ENCODE results near the gene LIN37. TPM values are rescaled to one million over a fixed set of nuclear protein-coding genes. Genes with fewer than 3 reads are reported as not detected.

The LIN37 gene
- total and polyA plus RNA-seq, 2 of the 13 experiments (the other 11 are each of a cell fraction or from before 2014, with no cell fraction given): 6.3 to 8.7 TPM

DNA sequence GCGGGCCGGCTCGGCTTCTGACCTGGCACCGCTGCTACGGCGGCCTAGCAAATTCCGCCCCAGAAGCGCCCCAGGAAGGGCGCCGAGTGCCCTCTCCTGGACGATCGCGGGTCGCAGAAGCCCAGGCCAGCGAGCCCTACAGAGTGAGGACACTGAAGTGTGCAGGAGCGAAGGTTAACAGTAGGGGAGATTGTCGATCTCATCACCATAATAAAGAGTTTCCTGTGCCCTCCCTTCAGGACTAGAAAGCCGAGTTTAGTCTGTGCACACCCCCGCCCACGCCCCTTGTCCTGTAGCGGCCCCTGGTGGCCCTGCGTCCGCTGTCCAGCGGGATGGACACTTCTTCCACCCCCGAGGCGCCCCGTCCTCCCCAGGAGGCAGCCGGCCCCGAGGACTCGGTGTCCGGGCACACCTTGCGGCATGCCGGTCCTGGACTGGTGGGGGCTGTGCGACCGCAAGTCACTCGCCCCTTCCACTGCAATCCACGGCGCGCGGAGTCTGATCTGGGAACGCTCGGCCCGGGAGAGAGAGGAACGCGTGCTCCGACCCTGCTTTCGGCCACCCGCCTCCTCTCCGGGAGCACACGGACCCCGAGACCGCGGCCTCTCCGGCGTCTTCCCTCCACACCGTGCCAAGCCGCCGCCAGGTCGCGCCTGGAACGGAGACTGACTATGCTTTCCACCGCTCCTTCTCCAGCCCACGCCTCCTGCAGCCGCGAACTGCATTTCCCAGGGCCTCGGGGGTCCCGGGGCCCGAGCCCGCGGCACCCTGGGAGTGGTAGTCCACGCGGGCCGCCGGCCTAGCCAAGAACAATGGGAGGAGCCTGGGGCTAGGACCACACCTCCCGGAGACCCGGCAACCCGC lies 31.3 kb upstream of the LIN37 start (continued):
- TF ChIP-seq NR2F6 (IDR thresholded peaks at IDR 0.05): peak; percentile 31; the same call in 1 of the 2 replicates
- peak; percentile 27; the same call in 1 of the 2 replicates for TF ChIP-seq NR2F6 (CRISPR knock-in tag; IDR thresholded peaks at IDR 0.05)
- no peak for TF ChIP-seq TSC22D2 (CRISPR knock-in tag; IDR thresholded peaks at IDR 0.05; ENCODE audit: borderline replicate concordance)
- TF ChIP-seq KLF15 (CRISPR knock-in tag; IDR thresholded peaks at IDR 0.05; ENCODE audit: borderline replicate concordance): no peak
- no peak for TF ChIP-seq ZNF33B (CRISPR knock-in tag; IDR thresholded peaks at IDR 0.05)
- TF ChIP-seq SNAPC2 (CRISPR knock-in tag; IDR thresholded peaks at IDR 0.05): no peak; the same call in 1 of the 2 replicates
- peak; percentile 38; the same call in 1 of the 2 replicates for TF ChIP-seq SALL1 (CRISPR knock-in tag; IDR thresholded peaks at IDR 0.05)
- TF ChIP-seq ZNF549 (CRISPR knock-in tag; IDR thresholded peaks at IDR 0.05): no peak
- 0 out of 2 replicates have a peak, but pooled peaks have one; percentile 23 for TF ChIP-seq IRX3 (CRISPR knock-in tag; IDR thresholded peaks at IDR 0.05; ENCODE audit: borderline replicate concordance, low read depth)
- peak; percentile 56; the same call in 1 of the 2 replicates for TF ChIP-seq ZMAT3 (CRISPR knock-in tag; conservative IDR thresholded peaks at IDR 0.05)
- TF ChIP-seq RFXAP (CRISPR knock-in tag; IDR thresholded peaks at IDR 0.05; ENCODE audit: borderline replicate concordance): no peak; the same call in 1 of the 2 replicates
- no peak for TF ChIP-seq JUN (CRISPR knock-in tag; IDR thresholded peaks at IDR 0.05)
- TF ChIP-seq, protein P1, sequence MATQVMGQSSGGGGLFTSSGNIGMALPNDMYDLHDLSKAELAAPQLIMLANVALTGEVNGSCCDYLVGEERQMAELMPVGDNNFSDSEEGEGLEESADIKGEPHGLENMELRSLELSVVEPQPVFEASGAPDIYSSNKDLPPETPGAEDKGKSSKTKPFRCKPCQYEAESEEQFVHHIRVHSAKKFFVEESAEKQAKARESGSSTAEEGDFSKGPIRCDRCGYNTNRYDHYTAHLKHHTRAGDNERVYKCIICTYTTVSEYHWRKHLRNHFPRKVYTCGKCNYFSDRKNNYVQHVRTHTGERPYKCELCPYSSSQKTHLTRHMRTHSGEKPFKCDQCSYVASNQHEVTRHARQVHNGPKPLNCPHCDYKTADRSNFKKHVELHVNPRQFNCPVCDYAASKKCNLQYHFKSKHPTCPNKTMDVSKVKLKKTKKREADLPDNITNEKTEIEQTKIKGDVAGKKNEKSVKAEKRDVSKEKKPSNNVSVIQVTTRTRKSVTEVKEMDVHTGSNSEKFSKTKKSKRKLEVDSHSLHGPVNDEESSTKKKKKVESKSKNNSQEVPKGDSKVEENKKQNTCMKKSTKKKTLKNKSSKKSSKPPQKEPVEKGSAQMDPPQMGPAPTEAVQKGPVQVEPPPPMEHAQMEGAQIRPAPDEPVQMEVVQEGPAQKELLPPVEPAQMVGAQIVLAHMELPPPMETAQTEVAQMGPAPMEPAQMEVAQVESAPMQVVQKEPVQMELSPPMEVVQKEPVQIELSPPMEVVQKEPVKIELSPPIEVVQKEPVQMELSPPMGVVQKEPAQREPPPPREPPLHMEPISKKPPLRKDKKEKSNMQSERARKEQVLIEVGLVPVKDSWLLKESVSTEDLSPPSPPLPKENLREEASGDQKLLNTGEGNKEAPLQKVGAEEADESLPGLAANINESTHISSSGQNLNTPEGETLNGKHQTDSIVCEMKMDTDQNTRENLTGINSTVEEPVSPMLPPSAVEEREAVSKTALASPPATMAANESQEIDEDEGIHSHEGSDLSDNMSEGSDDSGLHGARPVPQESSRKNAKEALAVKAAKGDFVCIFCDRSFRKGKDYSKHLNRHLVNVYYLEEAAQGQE (IDR thresholded peaks at IDR 0.05; ENCODE audit: borderline replicate concordance in 1 of 2, low read depth in 1 of 2, low read length in 2 of 2): no peak
- TF ChIP-seq NR2F1 (CRISPR knock-in tag; IDR thresholded peaks at IDR 0.05): peak; percentile 7 to 28; a peak in 1 of 4 replicates
- TF ChIP-seq SMYD3 (CRISPR knock-in tag; IDR thresholded peaks at IDR 0.05): no peak; the same call in 1 of the 2 replicates
- TF ChIP-seq, protein P2, sequence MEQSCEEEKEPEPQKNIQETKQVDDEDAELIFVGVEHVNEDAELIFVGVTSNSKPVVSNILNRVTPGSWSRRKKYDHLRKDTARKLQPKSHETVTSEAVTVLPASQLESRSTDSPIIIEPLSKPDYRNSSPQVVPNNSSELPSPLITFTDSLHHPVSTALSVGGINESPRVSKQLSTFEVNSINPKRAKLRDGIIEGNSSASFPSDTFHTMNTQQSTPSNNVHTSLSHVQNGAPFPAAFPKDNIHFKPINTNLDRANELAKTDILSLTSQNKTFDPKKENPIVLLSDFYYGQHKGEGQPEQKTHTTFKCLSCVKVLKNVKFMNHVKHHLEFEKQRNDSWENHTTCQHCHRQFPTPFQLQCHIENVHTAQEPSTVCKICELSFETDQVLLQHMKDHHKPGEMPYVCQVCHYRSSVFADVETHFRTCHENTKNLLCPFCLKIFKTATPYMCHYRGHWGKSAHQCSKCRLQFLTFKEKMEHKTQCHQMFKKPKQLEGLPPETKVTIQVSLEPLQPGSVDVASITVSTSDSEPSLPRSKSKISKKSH (CRISPR knock-in tag; IDR thresholded peaks at IDR 0.05; ENCODE audit: borderline replicate concordance): peak; percentile 53; the same call in 1 of the 2 replicates
- TF ChIP-seq TOE1 (CRISPR knock-in tag; IDR thresholded peaks at IDR 0.05): no peak
- TF ChIP-seq YEATS4 (CRISPR knock-in tag; IDR thresholded peaks at IDR 0.05; ENCODE audit: borderline replicate concordance): peak; percentile 49
- TF ChIP-seq SOX13 (IDR thresholded peaks at IDR 0.05): no peak
- no peak; a peak in 1 of 4 replicates for TF ChIP-seq SOX13 (CRISPR knock-in tag; conservative IDR thresholded peaks at IDR 0.05 in 1 of 2, IDR thresholded peaks at IDR 0.05 in 1 of 2)
- 0 out of 2 replicates have a peak, but pooled peaks have one; percentile 22 for TF ChIP-seq ISX (CRISPR knock-in tag; conservative IDR thresholded peaks at IDR 0.05)
- TF ChIP-seq CCAR2 (optimal IDR thresholded peaks at IDR 0.05; ENCODE audit: low read depth, low read length): peak; percentile 46
- TF ChIP-seq ZNF331 (CRISPR knock-in tag; IDR thresholded peaks at IDR 0.05): no peak; the same call in 1 of the 2 replicates
- no peak for TF ChIP-seq ZIK1 (CRISPR knock-in tag; IDR thresholded peaks at IDR 0.05; ENCODE audit: borderline replicate concordance, low read depth)
- TF ChIP-seq ZNF775 (CRISPR knock-in tag; IDR thresholded peaks at IDR 0.05; ENCODE audit: borderline replicate concordance): 0 out of 2 replicates have a peak, but pooled peaks have one; percentile 27
